ENCODE measurements around the gene DNAH2.

DNAH2 gene

GRCh38 chr17:7720125-7720524 lies 2.6 kb downstream of the DNAH2 start:
- no peak for DNase-seq (ENCODE audit: low read depth, low spot score)

- no peak for DNase-seq (ENCODE audit: low read depth, low spot score)
Observed at GRCh38 chr17:7721612-7722011, 4.1 kb downstream of the DNAH2 start.

- no peak for DNase-seq (ENCODE audit: low read depth, low spot score)
Observed at GRCh38 chr17:7727886-7728285, 10.3 kb downstream of the DNAH2 start.

GRCh38 chr17:7729816-7730215 lies 12.3 kb downstream of the DNAH2 start:
- no peak for DNase-seq (ENCODE audit: low read depth, low spot score)

GRCh38 chr17:7732981-7733539 lies 15.5 kb downstream of the DNAH2 start:
- no peak for DNase-seq (ENCODE audit: low read depth, low spot score)

- DNase-seq (ENCODE audit: low read depth, low spot score): no peak
Observed at GRCh38 chr17:7737601-7738000, 20.1 kb downstream of the DNAH2 start.

- DNase-seq (ENCODE audit: low read depth, low spot score): no peak
Observed at GRCh38 chr17:7739746-7740145, 22.2 kb downstream of the DNAH2 start.

- no peak for DNase-seq (ENCODE audit: low read depth, low spot score)
Observed at GRCh38 chr17:7740481-7741001, 23.0 kb downstream of the DNAH2 start.

- no peak for DNase-seq (ENCODE audit: low read depth, low spot score)
Observed at GRCh38 chr17:7742729-7743128, 25.2 kb downstream of the DNAH2 start.

GRCh38 chr17:7744416-7744815 lies 26.9 kb downstream of the DNAH2 start:
- DNase-seq (ENCODE audit: low read depth, low spot score): no peak

GRCh38 chr17:7745748-7746470 lies 28.4 kb downstream of the DNAH2 start:
- no peak for DNase-seq (ENCODE audit: low read depth, low spot score)

- DNase-seq (ENCODE audit: low read depth, low spot score): no peak
Observed at GRCh38 chr17:7747635-7748071, 30.1 kb downstream of the DNAH2 start.

- no peak for DNase-seq (ENCODE audit: low read depth, low spot score)
Observed at GRCh38 chr17:7748076-7748775, 30.7 kb downstream of the DNAH2 start.

GRCh38 chr17:7750321-7750821 lies 32.8 kb downstream of the DNAH2 start:
- DNase-seq (ENCODE audit: low read depth, low spot score): no peak

GRCh38 chr17:7754656-7755055 lies 37.1 kb downstream of the DNAH2 start:
- DNase-seq (ENCODE audit: low read depth, low spot score): no peak

GRCh38 chr17:7755095-7755890 lies 37.7 kb downstream of the DNAH2 start:
- no peak for DNase-seq (ENCODE audit: low read depth, low spot score)

GRCh38 chr17:7756968-7757367 lies 39.4 kb downstream of the DNAH2 start:
- no peak for DNase-seq (ENCODE audit: low read depth, low spot score)

GRCh38 chr17:7763919-7764318 lies 46.4 kb downstream of the DNAH2 start:
- no peak for DNase-seq (ENCODE audit: low read depth, low spot score)

GRCh38 chr17:7767004-7767403 lies 49.5 kb downstream of the DNAH2 start:
- DNase-seq (ENCODE audit: low read depth, low spot score): no peak

- DNase-seq (ENCODE audit: low read depth, low spot score): no peak
Observed at GRCh38 chr17:7767405-7768021, 50.0 kb downstream of the DNAH2 start.

- no peak for DNase-seq (ENCODE audit: low read depth, low spot score)
Observed at GRCh38 chr17:7769854-7770253, 52.3 kb downstream of the DNAH2 start.
